GM19324 (cell line): ENCODE measurements around the gene CTSA.
A peak's percentile ranks its signal among the peaks of the same experiment; 100 is the strongest.

Experiments
- ATAC-seq: cut with Tn5 transposase; IDR thresholded peaks from one replicate; pipeline ENCODE4 v1.9.1; 2021; ENCODE audit warnings: mild to moderate bottlenecking, moderate library complexity; ENCODE audit not compliant: unreplicated experiment, low FRiP score

Gene CTSA

DNA sequence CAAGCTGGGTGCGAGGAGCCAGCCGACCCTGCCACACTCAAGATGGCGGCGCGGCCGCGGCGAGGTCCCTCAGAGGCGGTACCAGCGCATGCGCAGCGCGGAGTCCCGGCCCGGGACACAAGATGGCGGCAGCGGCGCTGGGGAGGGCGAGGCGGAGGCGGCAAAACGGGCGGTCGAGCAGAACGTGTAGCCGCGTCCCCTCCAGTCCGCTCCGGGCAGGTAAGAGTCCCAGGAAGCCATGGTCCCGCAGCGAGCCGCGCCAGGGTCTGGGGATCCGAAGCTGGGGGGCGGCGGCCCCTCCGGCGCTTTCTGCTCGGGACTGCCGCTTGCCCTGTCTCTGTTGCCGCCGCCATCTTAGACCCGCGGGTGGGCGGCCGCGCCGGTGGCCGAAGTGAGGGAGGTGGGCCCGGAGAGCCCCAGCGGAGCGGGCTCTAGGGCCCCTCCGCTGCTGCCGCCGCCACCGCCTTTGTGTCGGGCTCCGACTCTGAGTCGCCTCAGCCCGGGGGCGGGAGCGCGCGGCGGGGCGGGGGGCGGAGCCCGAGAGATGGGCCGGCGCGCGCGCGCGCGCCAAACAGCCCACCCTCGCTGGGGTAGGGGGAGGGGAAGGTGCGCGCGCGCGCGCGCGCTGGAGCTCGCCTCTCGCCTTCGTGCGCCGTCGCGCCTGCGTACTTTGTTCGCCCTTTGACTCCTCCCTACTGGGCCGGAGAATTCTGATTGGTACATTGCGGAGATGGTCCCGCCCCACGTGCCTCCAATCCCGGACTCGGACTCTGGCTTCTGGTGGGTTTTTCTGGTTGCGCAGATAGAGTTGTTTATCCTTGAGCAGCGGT is 43.7 kb downstream of the CTSA start, which contains the start of gene PCIF1:
Gene PCIF1 (plus strand): TSS at position 98 of the 830 bp plus-strand sequence. CDS start 4,317 bp downstream, outside the sequence.
- peak; percentile 85 for ATAC-seq

DNA sequence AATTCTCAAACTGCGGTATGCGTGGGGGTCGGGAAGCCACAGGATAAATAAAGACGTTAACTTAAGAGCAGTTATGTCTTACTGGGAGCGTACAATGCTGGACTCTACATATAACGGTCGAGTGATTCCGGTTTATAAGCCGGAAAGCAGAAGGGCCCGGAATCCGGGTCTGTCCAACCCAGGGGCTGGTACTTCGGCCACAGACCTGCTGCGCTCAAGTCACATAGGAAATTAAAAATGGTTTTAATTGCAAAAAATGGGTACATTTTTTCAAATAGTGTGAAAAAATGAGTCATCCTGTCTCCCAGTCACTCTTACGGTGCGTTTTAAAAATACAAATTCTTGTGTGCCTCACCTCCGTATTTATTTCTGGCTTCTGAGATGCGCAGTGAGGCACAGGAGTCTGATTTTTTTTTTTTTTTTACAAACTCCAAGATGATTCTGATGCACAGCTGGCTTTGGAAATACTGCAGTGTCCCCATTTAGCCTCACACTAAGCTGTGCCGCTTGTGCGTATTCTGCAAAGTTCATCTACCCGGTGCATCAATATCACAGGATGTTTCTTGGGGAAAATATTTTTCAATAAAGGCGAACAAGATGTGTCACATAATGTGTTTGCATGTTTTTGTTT is 44.4 kb downstream of the CTSA start:
- ATAC-seq, result peak; percentile 18

DNA sequence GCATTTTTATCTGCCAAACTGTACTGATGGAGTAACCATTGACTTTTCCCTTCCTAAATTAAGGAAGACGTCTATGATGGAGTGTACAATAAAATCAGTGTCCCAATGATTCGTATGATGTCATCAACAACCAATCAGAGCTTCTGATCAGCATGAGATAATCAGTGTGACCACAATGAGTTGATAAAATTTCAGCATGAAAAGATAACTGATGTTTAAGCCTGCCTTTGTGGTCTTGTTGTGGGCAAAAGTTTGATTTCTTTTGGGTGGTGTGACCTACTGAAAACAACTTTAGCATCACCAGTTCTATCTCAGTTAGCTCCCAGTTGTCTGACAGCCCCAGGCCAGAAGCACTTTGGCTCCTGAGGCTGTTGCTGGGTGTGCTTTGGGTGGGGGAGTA is 46.6 kb downstream of the CTSA start:
- no peak for ATAC-seq

GRCh38 chr20:45938727-45939438 is 47.7 kb downstream of the CTSA start:
- no peak for ATAC-seq

- ATAC-seq, result no peak
These were observed 48.9 kb downstream of the CTSA start for GRCh38 chr20:45940053-45940452.

DNA sequence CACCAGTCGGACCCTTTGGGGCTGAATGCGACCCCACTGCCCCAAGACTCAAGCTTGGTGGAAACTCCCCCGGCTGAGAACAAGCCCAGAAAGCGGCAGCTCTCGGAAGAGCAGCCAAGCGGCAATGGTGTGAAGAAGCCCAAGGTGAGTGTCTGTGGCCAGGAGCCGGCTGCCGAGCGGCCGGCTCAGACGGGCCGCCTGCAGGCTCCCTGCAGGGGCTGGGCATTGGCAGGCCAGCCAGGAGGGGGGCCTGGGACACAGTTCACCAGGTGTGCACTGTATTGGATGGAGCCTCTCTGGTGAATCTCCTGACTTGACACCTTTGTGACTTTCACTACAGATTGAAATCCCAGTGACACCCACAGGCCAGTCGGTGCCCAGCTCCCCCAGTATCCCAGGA is 49.3 kb downstream of the CTSA start:
- no peak for ATAC-seq

DNA sequence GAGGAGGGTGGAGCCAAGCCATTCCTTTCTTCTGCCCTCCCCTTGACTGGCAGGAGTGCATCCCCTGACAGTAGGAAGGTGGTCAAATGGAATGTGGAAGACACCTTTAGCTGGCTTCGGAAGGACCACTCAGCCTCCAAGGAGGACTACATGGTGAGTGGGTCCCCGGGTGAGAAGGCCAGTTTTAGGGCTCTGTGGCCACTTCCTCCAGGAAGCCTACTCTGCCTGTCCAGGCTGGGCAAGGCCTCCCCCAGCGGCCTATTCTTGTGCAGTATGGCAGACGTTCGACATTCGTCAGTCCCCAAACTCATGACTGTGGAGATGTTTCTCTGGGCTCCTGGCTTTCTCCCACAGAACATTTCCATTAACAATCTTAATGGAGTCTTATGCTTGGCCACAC is 52.5 kb downstream of the CTSA start:
- ATAC-seq, result no peak

GRCh38 chr20:45944151-45944964 is 53.2 kb downstream of the CTSA start:
- ATAC-seq, result no peak

DNA sequence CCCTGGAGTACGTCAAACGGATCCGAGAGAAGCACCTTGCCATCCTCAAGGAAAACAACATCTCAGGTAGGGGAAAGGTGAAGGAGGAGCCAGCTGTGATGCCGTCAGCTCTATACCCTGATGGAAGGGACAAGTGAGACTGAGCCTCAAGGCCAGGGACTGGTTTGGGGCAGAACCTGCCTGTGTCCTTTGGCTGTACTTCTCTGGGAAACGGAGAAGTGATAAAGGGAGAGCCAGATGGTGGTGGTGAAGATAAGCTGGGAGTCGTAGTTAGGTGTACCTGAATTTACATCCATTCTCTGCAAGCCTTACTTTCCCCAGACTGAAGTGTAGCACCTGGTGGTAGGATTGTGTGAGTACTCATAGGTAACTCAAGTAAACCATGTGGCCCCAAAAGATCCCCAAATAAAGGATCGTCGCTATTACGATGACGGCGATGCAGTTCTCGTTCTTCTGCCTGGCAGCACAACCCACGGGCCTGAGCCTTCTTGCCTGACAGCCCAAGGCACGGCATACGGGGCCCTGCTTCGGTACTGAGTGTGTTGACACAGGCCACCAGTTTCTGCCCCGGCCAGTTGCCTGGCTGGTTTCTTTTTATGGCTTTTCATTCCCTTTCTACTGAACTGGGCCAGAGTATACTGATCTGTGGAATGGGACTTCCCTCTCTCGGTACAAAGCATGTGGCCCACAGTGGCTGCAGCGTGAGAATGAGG is 54.0 kb downstream of the CTSA start:
- no peak for ATAC-seq

DNA sequence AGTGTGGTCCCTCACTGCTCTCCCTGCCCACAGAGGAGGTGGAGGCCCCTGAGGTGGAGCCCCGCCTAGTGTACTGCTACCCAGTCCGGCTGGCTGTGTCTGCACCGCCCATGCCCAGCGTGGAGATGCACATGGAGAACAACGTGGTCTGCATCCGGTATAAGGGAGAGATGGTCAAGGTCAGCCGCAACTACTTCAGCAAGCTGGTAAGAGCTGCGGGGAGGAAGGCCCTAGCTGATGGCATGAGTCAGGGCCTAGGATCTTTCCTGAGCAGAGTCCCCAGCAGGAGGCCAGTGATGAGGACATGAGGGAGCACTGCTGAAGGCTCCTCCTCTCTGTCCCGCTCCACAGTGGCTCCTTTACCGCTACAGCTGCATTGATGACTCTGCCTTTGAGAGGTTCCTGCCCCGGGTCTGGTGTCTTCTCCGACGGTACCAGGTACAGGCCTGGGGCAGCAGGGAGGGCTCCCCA is 54.6 kb downstream of the CTSA start:
- no peak for ATAC-seq

GRCh38 chr20:45946149-45946970 is 55.2 kb downstream of the CTSA start:
- no peak for ATAC-seq

GRCh38 chr20:45947110-45947866 is 56.2 kb downstream of the CTSA start:
- ATAC-seq, result no peak

GRCh38 chr20:45948261-45948733 is 57.2 kb downstream of the CTSA start:
- ATAC-seq, result no peak
